CD4-positive, alpha-beta T cell treated with Interleukin-12 subunit alpha and Interleukin-12 subunit beta, for 1 hour (primary cell): ENCODE measurements around the gene PRSS33.

Experiments
- DNase-seq: peaks from one replicate; pipeline ENCODE4 v3.0.0-alpha.2; 2020

Gene PRSS33

GRCh38 chr16:2776500-2777139 lies 10.7 kb downstream of the PRSS33 start:
- DNase-seq: peak; percentile 40

DNA sequence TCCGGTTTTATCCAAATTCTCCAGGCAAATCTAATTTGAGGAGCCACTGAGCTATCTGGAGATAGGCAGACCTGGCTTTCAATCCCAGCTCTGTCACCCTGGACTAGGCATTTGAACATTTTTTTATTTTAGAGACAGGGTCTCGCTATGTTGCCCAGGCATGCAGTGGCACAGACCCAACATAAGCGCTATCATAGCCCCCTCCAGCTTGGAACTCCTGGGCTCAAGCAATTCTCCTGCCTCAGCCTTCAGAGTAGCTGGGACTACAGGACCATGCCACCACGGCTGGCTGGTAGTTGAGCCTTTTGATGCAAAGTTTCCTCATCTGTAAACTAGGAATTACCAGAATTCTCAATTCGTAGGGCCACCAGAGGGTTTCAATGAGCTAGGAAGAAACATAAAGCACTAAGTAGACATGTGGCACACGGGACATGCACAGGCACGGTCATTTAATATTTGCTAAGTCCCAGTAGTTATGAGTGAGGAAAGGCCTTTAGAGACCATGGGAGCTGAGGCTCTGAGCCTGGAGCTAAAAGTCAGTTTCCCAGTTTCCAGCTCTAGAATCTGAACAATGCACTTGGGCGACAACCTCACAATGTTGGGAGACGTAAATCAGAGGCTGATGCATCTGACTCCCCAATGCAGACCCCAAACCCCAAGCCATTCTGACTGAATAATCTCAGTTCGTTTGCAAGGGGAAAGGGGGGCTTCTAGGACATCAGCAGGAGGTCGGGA lies 11.4 kb downstream of the PRSS33 start:
- no peak for DNase-seq

DNA sequence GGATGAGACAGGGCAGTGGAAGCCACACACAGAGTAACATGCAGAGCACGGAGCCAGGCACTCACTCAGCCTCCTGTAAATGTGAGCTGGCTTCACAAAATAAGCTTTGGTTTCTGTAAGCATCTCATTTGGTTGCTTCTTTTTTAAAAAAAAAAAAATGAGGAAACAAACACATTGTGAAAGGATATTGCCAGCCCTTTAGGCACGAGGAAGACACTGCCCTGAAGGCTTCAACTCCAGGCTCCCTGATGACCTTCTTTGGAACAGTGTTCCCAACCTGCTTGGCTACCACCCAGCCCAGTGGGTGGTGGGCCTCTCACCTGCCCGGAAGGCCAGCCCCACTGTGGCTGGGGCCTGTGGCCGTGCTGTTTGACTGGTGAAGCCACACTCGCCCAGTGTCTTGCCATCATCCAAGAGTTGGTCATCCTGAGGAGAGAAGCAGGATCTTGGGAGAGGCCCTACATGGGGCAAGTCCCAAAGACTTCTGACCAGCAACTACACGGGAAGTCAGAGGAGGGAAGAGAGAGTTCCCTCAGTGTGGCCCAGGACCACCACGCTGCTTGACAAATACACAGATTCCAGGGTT lies 12.1 kb downstream of the PRSS33 start:
- DNase-seq: no peak

GRCh38 chr16:2774161-2774891 lies 13.0 kb downstream of the PRSS33 start:
- no peak for DNase-seq

- no peak for DNase-seq
Measured at GRCh38 chr16:2773188-2773968, 14.0 kb downstream of the PRSS33 start.

GRCh38 chr16:2771496-2772402 lies 15.6 kb downstream of the PRSS33 start:
- DNase-seq: no peak

DNA sequence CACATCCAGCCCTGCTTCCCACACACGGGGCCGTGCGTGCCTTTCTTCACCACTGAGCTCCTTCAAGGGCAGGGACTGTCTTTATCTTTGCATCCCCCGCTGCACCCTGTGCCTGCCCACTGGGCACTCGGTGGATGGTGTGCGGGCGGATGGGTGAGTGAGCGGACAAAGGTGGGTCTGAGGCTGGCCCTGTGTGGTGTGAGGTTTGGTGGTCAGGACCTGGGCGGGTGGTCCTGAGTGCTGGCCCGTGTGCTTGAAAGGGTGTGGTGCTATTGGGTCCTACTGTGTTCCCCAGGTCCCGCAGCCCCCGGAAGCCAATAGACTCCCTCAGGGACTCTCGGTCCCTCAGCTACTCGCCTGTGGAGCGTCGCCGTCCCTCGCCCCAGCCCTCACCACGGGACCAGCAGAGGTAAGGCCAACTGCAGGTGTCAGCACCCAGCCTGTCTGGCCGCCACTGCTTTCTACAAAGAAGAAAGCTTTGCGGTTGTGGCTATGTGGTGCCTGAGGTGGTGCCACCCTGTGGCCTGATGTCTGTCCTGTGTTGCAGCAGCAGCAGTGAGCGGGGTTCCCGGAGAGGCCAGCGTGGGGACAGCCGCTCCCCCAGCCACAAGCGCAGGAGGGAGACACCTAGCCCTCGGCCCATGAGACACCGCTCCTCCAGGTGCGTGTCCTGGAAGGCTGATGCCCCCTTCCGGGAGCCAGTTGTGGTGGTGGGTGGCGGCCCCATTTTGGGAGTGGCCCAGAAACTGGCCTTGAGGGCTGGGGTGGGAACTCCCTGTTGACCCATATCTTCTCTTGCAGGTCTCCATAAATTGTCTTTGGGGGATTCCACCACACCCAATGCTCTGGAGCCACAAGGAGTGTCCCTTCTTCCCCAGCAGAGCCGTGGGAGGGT lies 17.1 kb downstream of the PRSS33 start:
- DNase-seq: peak; percentile 31

DNA sequence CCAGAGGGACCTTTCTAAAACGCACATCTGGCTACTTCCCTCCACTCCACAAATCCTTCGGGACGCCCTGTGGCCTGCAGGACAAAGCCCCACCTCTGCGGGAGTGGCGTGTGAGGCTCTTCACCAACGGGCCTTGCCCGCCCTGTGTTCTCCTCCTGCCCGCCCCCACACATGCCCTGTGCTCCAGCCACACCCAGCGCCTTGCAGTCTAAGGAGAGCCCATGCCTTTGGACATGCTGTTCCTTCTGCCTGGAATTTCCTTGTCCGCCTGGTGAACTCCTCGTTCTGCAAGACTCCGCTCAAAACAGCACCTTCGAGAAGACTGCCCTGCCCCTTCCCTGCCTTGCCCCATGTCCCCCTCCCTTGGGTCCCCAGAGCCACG lies 17.7 kb downstream of the PRSS33 start:
- DNase-seq: no peak

DNA sequence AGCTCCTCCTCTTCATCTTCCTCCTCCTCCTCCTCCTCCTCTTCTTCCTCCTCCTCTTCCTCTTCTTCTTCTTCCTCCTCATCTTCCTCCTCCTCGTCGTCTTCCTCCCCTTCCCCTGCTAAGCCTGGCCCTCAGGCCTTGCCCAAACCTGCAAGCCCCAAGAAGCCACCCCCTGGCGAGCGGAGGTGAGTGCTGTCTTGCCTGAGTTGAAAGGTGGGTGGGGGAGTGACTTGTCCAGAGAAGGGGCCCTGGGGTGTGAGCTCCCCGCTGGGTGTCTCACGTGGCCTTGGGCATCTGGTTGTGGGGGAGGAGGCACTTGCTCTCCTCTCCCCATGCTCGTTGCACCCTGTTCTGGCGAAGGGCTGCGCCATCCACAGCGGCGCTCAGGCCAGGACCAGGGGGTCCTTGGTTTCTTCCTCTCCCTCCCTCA lies 18.2 kb downstream of the PRSS33 start:
- no peak for DNase-seq

DNA sequence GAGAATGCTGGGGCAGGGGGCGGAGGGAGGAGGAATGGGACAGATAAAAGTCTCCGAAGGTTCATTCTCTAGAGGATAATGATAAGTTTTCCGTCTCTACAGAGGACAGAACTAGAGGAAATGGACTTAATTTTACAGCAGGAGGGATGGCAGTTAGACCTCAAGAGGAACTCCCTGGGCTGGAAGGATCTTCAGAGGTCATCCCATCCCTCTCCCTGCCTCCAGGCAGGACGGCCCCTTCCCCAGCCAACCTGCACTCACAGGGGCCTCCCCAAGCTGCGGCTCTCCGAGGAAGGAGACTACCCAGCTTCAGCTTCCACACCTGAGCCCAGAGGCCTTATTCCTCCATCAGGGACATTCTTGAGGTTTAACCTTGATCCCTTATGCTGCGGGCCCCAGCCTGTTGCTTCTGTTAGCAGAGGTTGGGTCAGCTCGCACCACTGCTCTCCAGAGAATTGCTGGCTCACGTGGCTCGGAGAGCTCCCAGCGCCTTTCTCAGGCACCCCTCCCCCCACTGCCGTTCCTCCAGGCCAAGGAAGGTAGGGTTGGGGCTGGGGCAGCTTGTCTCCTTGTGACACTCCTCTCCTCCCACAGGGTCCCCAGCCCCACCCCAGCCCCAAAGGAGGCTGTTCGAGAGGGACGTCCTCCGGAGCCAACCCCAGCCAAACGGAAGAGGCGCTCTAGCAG lies 18.8 kb downstream of the PRSS33 start:
- no peak for DNase-seq

DNA sequence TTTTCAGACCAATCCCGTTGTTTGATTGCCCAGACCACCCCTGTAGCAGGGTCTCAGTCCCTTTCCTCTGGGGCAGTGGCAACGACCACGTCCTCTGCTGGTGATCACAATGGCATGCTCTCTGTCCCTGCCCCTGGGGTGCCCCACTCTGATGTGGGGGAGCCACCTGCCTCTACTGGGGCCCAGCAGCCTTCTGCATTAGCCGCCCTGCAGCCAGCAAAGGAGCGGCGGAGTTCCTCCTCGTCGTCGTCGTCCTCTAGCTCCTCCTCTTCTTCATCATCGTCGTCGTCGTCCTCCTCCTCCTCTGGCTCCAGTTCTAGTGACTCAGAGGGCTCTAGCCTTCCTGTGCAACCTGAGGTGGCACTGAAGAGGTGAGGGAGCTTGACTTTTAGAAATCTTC lies 19.5 kb downstream of the PRSS33 start:
- no peak for DNase-seq

DNA sequence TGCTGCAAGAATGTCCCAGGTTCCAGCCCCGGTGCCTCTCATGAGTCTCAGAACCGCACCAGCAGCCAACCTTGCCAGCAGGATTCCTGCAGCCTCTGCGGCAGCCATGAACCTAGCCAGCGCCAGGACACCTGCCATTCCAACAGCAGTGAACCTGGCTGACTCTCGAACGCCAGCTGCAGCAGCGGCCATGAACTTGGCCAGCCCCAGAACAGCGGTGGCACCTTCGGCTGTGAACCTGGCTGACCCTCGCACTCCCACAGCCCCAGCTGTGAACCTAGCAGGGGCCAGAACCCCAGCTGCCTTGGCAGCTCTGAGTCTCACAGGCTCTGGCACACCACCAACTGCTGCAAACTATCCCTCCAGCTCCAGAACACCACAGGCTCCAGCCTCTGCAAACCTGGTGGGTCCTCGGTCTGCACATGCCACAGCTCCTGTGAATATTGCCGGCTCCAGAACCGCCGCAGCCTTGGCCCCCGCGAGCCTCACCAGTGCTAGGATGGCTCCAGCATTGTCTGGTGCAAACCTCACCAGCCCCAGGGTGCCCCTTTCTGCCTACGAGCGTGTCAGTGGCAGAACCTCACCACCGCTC lies 20.1 kb downstream of the PRSS33 start:
- DNase-seq: no peak

DNA sequence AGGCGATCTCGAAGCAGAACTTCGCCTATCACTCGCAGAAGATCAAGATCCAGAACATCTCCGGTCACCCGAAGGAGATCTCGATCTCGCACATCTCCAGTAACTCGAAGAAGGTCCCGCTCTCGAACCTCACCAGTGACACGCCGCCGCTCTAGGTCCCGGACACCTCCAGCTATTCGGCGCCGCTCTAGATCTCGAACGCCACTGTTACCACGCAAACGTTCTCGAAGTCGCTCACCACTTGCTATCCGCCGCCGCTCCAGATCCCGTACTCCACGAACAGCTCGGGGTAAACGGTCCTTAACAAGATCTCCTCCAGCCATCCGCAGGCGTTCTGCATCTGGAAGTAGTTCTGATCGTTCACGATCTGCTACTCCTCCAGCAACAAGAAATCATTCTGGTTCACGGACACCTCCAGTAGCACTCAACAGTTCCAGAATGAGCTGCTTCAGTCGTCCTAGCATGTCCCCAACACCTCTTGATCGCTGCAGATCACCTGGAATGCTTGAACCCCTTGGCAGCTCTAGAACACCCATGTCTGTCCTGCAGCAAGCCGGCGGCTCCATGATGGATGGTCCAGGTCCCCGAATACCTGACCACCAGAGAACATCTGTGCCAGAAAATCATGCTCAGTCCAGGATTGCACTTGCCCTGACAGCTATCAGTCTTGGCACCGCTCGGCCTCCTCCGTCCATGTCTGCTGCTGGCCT lies 20.8 kb downstream of the PRSS33 start:
- no peak for DNase-seq

GRCh38 chr16:2765462-2766404 lies 21.6 kb downstream of the PRSS33 start:
- no peak for DNase-seq

DNA sequence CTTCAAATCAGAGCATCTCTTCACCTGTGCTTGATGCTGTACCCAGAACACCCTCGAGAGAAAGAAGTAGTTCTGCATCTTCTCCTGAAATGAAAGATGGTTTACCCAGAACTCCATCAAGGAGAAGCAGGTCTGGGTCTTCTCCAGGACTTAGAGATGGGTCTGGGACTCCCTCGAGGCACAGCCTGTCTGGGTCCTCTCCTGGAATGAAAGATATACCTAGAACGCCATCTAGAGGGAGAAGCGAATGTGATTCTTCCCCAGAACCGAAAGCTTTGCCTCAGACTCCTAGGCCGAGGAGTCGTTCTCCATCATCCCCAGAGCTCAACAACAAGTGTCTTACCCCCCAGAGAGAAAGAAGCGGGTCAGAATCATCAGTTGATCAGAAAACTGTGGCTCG lies 22.6 kb downstream of the PRSS33 start:
- no peak for DNase-seq

DNA sequence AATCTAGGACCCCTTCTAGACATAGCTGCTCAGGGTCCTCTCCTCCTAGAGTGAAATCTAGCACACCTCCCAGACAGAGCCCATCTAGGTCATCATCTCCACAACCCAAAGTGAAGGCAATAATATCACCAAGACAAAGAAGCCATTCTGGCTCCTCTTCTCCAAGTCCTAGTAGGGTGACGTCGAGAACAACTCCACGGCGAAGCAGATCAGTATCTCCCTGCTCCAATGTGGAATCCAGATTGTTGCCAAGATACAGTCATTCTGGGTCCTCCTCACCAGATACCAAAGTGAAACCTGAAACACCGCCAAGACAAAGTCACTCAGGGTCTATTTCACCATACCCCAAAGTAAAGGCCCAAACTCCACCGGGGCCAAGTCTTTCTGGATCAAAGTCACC lies 24.2 kb downstream of the PRSS33 start:
- no peak for DNase-seq

GRCh38 chr16:2762711-2763110 lies 24.6 kb downstream of the PRSS33 start:
- no peak for DNase-seq
